K562 (cell line): Measurements from ENCODE around the gene MC1R. TPM values are rescaled to one million over a fixed set of nuclear protein-coding genes. Genes with fewer than 3 reads are reported as not detected.
A peak's percentile ranks its signal among the peaks of the same experiment; 100 is the strongest.

ENCODE experiments used
- ATAC-seq: fragments of 200-7000 bp; cut with Tn5 transposase; 3 replicates; pipeline ENCODE4 v1.9.1; 2020; ENCODE audit warnings: moderate library complexity
- BruUV-seq: library from RNA; stranded (reverse); fragments of 400-500 nt; replicated peaks from 2 replicates; lab custom pipeline; 2021; lab: Mats Ljungman, UMichigan
- CTCF ChIA-PET: fragments of 300-600 bp; formaldehyde crosslinking; extraction: SDS; loops from one replicate; lab custom pipeline; 2021; ENCODE audit warnings: low intra/inter-chr PET ratio; lab: Yijun Ruan, JAX
- POLR2A ChIA-PET: fragments of 300-600, 350-650 bp; sonication (Branson Sonifier 250); formaldehyde crosslinking; extraction: SDS; loops from one replicate; lab custom pipeline; 2021; ENCODE audit warnings: antibody characterized with exemption, inconsistent platforms; lab: Yijun Ruan, JAX
- DNase-seq, 4 experiments: peaks; one replicate each; pipeline versions ENCODE4 v3.0.0 to v3.0.0-alpha.2; 2011 to 2018; ENCODE audit warnings: low spot score in 3 of 4, mixed read lengths in 3 of 4; ENCODE audit errors: extremely low read depth in 1 of 4
- FAIRE-seq: peaks from 2 replicates; lab custom pipeline; 2011; peaks lifted over from hg19 to GRCh38; lab: Jason Lieb, UNC
- H2AFZ ChIP-seq: 2 replicates; pipeline ENCODE4 v1.6.0; 2011; ENCODE audit warnings: low read depth, low read length, control low read depth, inconsistent platforms
- H3K27ac ChIP-seq: fragments of 200-600 bp; 3 replicates; pipeline ENCODE4 v1.8.0; 2011; ENCODE audit warnings: low read depth, mild to moderate bottlenecking, control low read depth, inconsistent platforms, low read length, moderate library complexity, mixed read lengths; ENCODE audit errors: extremely low read depth
- H3K27me3 ChIP-seq, 2 experiments: fragments of 300-600 bp in 1 of 2; 2 replicates in 1 of 2; 3 replicates in 1 of 2; pipeline versions ENCODE4 v1.6.0 to v1.8.0; 2011; ENCODE audit warnings: inconsistent platforms in 2 of 2, low read length in 2 of 2, mild to moderate bottlenecking in 1 of 2, mixed read lengths in 1 of 2, moderate library complexity in 1 of 2; ENCODE audit not compliant: control insufficient read depth in 2 of 2, insufficient read depth in 2 of 2
- H3K36me3 ChIP-seq: fragments of 300-600 bp; 3 replicates; pipeline ENCODE4 v1.8.0; 2011; ENCODE audit warnings: mild to moderate bottlenecking, low read length, inconsistent platforms; ENCODE audit not compliant: control insufficient read depth, insufficient read depth
- H3K4me1 ChIP-seq, 2 experiments: fragments of 200-600 bp in 1 of 2; replicated peaks in 1 of 2; 2 replicates in 1 of 2; 3 replicates in 1 of 2; pipeline versions ENCODE4 v1.5.1 to v1.8.0; 2011; ENCODE audit warnings: inconsistent platforms in 2 of 2, low read length in 2 of 2, mild to moderate bottlenecking in 1 of 2, mixed read lengths in 1 of 2, moderate library complexity in 1 of 2; ENCODE audit not compliant: control insufficient read depth in 2 of 2, insufficient read depth in 2 of 2
- H3K4me2 ChIP-seq: 2 replicates; pipeline ENCODE4 v1.6.1; 2011; ENCODE audit warnings: low read length, control low read depth, inconsistent platforms, mixed read lengths; ENCODE audit not compliant: insufficient read depth
- H3K4me3 ChIP-seq: fragments of 200-600 bp; sonication (generic), shearing (Covaris generic); 2 replicates; pipeline ENCODE4 v1.5.1; 2016; ENCODE audit warnings: control low read depth, inconsistent platforms
- H3K79me2 ChIP-seq: fragments of 200-600 bp; 3 replicates; pipeline ENCODE4 v1.8.0; 2011; ENCODE audit warnings: low read length, inconsistent platforms; ENCODE audit not compliant: control insufficient read depth, insufficient read depth
- H3K9ac ChIP-seq, 2 experiments: 2 replicates each; pipeline versions ENCODE4 v1.6.0 to v1.6.1; 2011; ENCODE audit warnings: low read depth in 2 of 2, low read length in 2 of 2, control low read depth in 1 of 2, inconsistent platforms in 1 of 2, mild to moderate bottlenecking in 1 of 2, mixed read lengths in 1 of 2; ENCODE audit not compliant: insufficient read depth in 1 of 2
- H3K9me1 ChIP-seq: one replicate; pipeline ENCODE4 v1.6.0; 2011; ENCODE audit warnings: inconsistent platforms, mild to moderate bottlenecking, low read length, moderate library complexity; ENCODE audit not compliant: control insufficient read depth, insufficient read depth
- H3K9me3 ChIP-seq: replicated peaks from 2 replicates; pipeline ENCODE4 v1.5.1; 2011; ENCODE audit warnings: low read depth, low read length, inconsistent platforms; ENCODE audit not compliant: control insufficient read depth, insufficient read depth
- H4K20me1 ChIP-seq: replicated peaks from 2 replicates; pipeline ENCODE4 v1.6.1; 2011; ENCODE audit warnings: low read length, inconsistent platforms, mixed read lengths; ENCODE audit not compliant: control insufficient read depth, insufficient read depth
- CREBBP ChIP-seq: IDR thresholded peaks from one replicate; pipeline ENCODE4 v1.6.1; 2012; ENCODE audit warnings: low read depth, mild to moderate bottlenecking, control low read depth, inconsistent platforms, low read length
- CREM ChIP-seq: IDR thresholded peaks from 2 replicates; pipeline ENCODE4 v1.6.1; 2014; ENCODE audit warnings: antibody characterized with exemption, low read depth
- FOXP1 ChIP-seq: sonication (generic); formaldehyde crosslinking; IDR thresholded peaks from 2 replicates; pipeline ENCODE4 v1.8.0; 2022; ENCODE audit warnings: mild to moderate bottlenecking, missing genetic modification reagents
- RBFOX2 ChIP-seq: fragments of 200-400 bp; formaldehyde crosslinking; IDR thresholded peaks from 2 replicates; pipeline ENCODE4 v1.6.1; 2017; ENCODE audit warnings: low read depth, mild to moderate bottlenecking, low read length, moderate library complexity
- ZNF699 ChIP-seq: fragments of 250-450 bp; sonication (Bioruptor Pico); IDR thresholded peaks from 2 replicates; pipeline ENCODE4 v1.8.0; 2021; ENCODE audit warnings: mild to moderate bottlenecking, moderate library complexity; ENCODE audit not compliant: insufficient replicate concordance
- WGBS: fragments of 100-300 bp; shearing (Covaris generic); methylation state at CpG from one replicate; pipeline ENCODE4 v1.1.6; 2016; ENCODE audit warnings: low coverage, mixed read lengths; ENCODE audit not compliant: insufficient coverage; ENCODE audit errors: missing lambda C conversion rate; 5-methylcytosine and 5-hydroxymethylcytosine counted together
- in situ Hi-C: fragments of 300-500 bp; cut with MboI; formaldehyde crosslinking; loops from 4 replicates; pipeline ENCODE4 v1.15.0; 2018; ENCODE audit warnings: inconsistent platforms, mixed read lengths
- intact Hi-C: fragments of 100-400 bp; cut with micrococcal nuclease; formaldehyde crosslinking; loops from 2 replicates; pipeline ENCODE4 v1.14.2; 2022
- polyA plus RNA-seq, 8 experiments: library from polyadenylated mRNA; depleted of rRNA in 4 of 8; stranded (reverse) in 5 of 8; unstranded in 3 of 8; fragments of >200 nt; fragmentation: Nextera tagmentation in 2 of 8; fragmentation: Illumina TruSeq in 1 of 8; extraction: Ambion mirVana in 2 of 8; extraction: Trizol in 1 of 8; gene quantifications; 2 replicates each; pipeline versions ENCODE4 v1.2.1 to v1.2.3, GENCODE V29; 2011 to 2014; ENCODE audit warnings: inconsistent platforms in 1 of 8, missing spikeins in 1 of 8
- total RNA-seq, 7 experiments: library from RNA; depleted of rRNA in 6 of 7; stranded (reverse); fragments of >200 nt in 6 of 7; fragmentation: Illumina TruSeq in 2 of 7; extraction: Trizol in 2 of 7; gene quantifications; 2 replicates each; pipeline versions ENCODE4 v1.2.1 to v1.2.3, GENCODE V29; 2011 to 2021; ENCODE audit warnings: low replicate concordance in 1 of 7
- TF ChIP-seq, protein P1 (sequence below): fragments of 450-650 bp; formaldehyde crosslinking; IDR thresholded peaks from 2 replicates; pipeline ENCODE4 v1.4.0; 2020; ENCODE audit warnings: mild to moderate bottlenecking, moderate library complexity

Gene MC1R
- total and polyA plus RNA-seq, 9 of the 15 experiments (the other 6 are each of a cell fraction or from before 2014, with no cell fraction given): 0.14 to 5.3 (median 2.5) TPM; not detected in 1

DNA sequence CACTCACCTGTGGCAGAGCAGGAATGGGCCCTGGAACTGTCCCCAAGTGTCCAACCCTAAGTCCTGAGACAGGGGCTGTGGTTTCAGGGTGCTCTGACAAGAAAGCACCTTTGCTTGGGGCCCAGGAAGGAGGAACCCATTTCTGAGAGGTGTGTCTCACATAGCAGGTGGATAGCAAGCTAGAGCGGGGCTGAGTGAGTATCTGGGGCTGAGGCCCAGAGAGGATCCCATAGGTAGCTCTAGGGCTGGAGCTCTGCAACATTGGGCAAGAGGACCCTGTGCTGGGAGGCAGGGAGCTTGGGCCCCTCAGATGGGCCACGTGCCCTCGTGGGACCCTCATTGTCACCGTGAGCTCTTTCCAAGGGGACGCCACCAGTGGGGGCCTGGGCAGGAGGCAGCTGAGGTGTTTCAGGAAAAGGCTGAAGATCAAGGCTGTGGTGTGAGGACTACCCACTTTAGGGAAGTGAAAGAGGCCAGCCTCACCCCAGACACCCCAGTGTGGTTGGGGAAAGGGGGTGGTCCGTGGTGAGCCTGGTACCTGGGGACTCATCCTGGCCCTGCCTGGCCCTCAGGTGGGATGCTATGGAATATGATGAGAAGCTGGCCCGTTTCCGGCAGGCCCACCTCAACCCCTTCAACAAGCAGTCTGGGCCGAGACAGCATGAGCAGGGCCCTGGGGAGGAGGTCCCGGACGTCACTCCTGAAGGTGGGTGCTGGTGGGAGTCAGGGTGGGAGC is 35.2 kb downstream of the MC1R start:
- Histone ChIP-seq H3K79me2 (peaks cover 9% of the 10 kb centered on the region), H3K4me1 (peaks cover 0 to 31% of the 10 kb centered on the region in 2 experiments; a peak in 3 of 5 replicates), H3K9ac (peak overlapping the region in 1 of 2 experiments; percentile 71; a peak in 2 of 4 replicates), H3K4me2 (no peak overlapping the region), H3K36me3 (peaks cover 47% of the 10 kb centered on the region; the same call in 2 of the 3 replicates), H3K27me3 (no peaks in the 10 kb centered on the region), H3K4me3 (no peak overlapping the region), H3K9me3 (no peaks in the 10 kb centered on the region), H3K9me1 (peaks cover 3% of the 10 kb centered on the region), H4K20me1 (no peaks in the 10 kb centered on the region), H3K27ac (no peak overlapping the region), H2AFZ (no peak overlapping the region)
- ATAC-seq (no peak), FAIRE-seq (no peak), DNase-seq (no peak)
- intact Hi-C loops (no loop called here), in situ Hi-C loops (no loop called here)
- ChIA-PET POLR2A (interaction anchor here (0.6 to 2.4 kb wide), 5 partner anchors 8 to 19 kb away, joined by 3 to 11 read pairs (median 3); no protein-coding TSS in a partner anchor), CTCF (no interaction called here)
- TF ChIP-seq ZNF699 (CRISPR knock-in tag) (no peak), CREBBP (no peak), FOXP1 (CRISPR knock-in tag) (no peak), RBFOX2 (0 out of 2 replicates have a peak, but pooled peaks have one; percentile 20), CREM (no peak)
- TF ChIP-seq, protein P1, sequence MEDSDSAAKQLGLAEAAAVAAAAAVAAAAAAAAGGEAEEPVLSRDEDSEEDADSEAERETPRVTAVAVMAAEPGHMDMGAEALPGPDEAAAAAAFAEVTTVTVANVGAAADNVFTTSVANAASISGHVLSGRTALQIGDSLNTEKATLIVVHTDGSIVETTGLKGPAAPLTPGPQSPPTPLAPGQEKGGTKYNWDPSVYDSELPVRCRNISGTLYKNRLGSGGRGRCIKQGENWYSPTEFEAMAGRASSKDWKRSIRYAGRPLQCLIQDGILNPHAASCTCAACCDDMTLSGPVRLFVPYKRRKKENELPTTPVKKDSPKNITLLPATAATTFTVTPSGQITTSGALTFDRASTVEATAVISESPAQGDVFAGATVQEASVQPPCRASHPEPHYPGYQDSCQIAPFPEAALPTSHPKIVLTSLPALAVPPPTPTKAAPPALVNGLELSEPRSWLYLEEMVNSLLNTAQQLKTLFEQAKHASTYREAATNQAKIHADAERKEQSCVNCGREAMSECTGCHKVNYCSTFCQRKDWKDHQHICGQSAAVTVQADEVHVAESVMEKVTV (CRISPR knock-in tag): no peak
- WGBS: 92% methylated on average over 8 of the region's 11 CpGs
- no TSS peak for BruUV-seq
